Measurements from ENCODE around the gene GJB1. TPM values are rescaled to one million over a fixed set of nuclear protein-coding genes. Genes with fewer than 3 reads are reported as not detected.

Gene GJB1
- total RNA-seq, 4 donors from 2014 or later, result 0.98 to 4.8 (median 3.3) TPM

Other genes with a start within 250 kb of the GJB1 start
- 10 to 100 TPM; 41.0 to 71.8 (median 65.3) TPM for gene SNX12, start 154.9 kb upstream of the GJB1 start, total RNA-seq
- gene FOXO4, start 127.4 kb upstream of the GJB1 start, total RNA-seq, result 10 to 100 TPM; 21.0 to 36.8 (median 28.2) TPM
- gene CXorf65, start 116.5 kb upstream of the GJB1 start, total RNA-seq, result not detected
- 10 to 100 TPM in 2 of 4 donors, 1 to 10 TPM in 2; 2.6 to 15.0 (median 9.1) TPM for gene IL2RG, start 111.6 kb upstream of the GJB1 start, total RNA-seq
- gene MED12, start 104.6 kb upstream of the GJB1 start, total RNA-seq, result 10 to 100 TPM; 27.0 to 63.0 (median 39.8) TPM
- gene NLGN3, start 78.4 kb upstream of the GJB1 start, total RNA-seq, result under 1 TPM; 0.52 to 0.97 (median 0.60) TPM
- gene ZMYM3, start 30.9 kb downstream of the GJB1 start, total RNA-seq, result 10 to 100 TPM; 10.0 to 42.6 (median 18.5) TPM
- gene NONO, start 60.4 kb downstream of the GJB1 start, total RNA-seq, result 100 to 1,000 TPM; 216 to 323 (median 221) TPM
- gene ITGB1BP2, start 78.5 kb downstream of the GJB1 start, total RNA-seq, result 1 to 10 TPM in 1 of 4 donors, under 1 TPM in 3; 0.45 to 2.5 (median 0.71) TPM
- gene TAF1, start 143.1 kb downstream of the GJB1 start, total RNA-seq, result 10 to 100 TPM; 24.5 to 92.5 (median 45.2) TPM

Data from suprapubic skin (tissue), 4 donors.